HK-2 (cell line): ENCODE data around the gene NUP188.
"Not testable (repeated sequence)": the region's sequence is repeated elsewhere in the genome, so short reads cannot be mapped to it uniquely, and the experiment has no call there.

Experiments used
- DNase-seq: peaks from one replicate; pipeline ENCODE4 v3.0.0-alpha.2; 2018; ENCODE audit not compliant: unreplicated experiment

Gene NUP188

GRCh38 chr9:128916745-128917144 is 30.8 kb upstream of the NUP188 start:
- DNase-seq: no peak

DNA sequence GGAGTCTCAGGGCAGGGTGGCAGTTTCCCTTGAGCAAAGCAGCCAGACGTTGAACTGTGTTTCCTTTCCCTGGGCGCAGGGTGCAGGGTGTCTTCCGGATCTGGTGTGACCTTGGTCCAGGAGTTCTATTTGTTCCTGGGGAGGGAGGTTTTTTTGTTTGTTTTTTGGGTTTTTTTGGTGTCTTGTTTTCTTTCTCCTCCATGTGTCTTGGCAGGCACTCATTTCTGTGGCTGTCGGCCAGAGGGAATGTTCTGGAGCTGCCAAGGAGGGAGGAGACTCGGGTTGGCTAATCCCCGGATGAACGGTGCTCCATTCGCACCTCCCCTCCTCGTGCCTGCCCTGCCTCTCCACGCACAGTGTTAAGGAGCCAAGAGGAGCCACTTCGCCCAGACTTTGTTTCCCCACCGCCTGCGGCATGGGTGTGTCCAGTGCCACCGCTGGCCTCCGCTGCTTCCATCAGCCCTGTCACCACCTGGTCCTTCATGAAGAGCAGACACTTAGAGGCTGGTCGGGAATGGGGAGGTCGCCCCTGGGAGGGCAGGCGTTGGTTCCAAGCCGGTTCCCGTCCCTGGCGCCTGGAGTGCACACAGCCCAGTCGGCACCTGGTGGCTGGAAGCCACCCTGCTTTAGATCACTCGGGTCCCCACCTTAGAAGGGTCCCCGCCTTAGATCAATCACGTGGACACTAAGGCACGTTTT is 30.2 kb upstream of the NUP188 start:
- DNase-seq: no peak

DNA sequence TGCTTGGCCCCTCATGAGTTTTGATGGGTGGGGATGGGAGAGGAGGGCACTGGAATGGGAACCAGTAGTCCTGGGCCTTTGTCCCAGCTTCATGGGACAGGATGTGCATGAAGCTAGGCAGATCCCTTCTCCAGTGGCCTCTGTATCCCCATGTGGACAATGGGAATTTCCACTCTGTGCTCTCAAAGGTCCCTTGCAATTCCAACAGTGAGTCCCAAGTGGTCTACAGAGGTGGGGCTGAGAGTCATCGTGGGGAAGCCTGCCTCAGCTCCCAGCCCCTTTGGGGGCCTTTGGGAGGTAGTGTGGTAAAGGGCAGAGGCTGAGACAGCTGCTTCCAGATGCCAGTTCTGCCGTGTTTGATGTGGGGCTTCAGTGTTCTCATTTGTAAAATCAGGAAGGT is 28.6 kb upstream of the NUP188 start:
- DNase-seq: no peak

DNA sequence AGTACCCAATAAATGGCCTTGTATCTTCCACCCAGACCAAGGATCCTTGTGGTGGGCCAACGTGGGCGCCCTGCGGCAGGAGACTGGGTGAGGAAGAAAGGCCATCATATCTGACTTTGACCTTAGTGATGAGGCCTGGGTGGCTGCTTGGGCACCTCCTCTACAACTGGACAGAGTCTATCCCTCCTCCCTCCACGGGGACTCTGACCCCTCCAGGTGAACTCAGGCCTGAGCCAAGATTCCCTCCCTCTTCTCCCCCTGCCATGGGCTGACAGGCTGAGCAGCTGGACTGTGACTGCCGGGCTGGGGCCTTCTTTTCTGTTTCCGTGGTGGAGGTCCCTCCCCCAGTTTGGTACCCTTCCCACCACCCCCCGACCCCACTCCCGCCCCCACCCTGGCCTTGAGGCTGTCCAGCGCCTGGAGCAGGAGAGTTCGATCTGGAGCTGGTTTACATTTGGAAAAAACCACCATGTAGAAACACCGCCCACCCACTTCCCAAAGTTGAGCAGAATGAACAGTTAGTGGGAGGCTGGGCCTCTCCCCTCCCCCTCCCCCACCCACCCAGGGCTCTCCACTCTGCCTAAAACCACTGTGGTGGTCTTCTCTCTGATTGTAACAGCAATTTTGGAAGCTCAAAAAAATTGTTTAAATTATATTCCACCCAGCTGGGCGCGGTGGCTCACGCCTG is 28.0 kb upstream of the NUP188 start:
- no peak for DNase-seq

- no peak for DNase-seq
These were observed 27.0 kb upstream of the NUP188 start, which contains the start of gene PHYHD1 for GRCh38 chr9:128920381-128921058. PHYHD1 (plus strand) TSS chr9:128920982; CDS start chr9:128922324, 1,342 bp downstream.

- no peak for DNase-seq
These were observed 25.4 kb upstream of the NUP188 start for GRCh38 chr9:128921881-128922763.

DNA sequence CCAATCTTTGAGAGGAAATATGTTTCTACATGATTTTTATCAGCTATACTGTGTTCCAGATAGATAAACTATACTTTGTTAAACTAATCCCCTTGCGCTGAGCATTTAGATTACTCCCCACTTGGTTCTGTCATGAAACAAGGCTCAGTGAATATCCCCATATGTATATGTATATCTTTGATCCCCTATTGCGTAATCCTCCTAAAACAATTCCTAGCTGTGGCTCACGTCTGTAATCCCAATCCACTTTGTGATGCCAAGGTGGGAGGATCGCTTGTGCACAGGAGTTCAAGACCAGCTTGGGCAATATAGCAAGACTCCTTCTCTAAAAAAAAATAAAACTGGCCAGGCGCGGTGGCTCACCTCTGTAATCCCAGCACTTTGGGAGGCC is 24.0 kb upstream of the NUP188 start:
- no peak for DNase-seq

DNA sequence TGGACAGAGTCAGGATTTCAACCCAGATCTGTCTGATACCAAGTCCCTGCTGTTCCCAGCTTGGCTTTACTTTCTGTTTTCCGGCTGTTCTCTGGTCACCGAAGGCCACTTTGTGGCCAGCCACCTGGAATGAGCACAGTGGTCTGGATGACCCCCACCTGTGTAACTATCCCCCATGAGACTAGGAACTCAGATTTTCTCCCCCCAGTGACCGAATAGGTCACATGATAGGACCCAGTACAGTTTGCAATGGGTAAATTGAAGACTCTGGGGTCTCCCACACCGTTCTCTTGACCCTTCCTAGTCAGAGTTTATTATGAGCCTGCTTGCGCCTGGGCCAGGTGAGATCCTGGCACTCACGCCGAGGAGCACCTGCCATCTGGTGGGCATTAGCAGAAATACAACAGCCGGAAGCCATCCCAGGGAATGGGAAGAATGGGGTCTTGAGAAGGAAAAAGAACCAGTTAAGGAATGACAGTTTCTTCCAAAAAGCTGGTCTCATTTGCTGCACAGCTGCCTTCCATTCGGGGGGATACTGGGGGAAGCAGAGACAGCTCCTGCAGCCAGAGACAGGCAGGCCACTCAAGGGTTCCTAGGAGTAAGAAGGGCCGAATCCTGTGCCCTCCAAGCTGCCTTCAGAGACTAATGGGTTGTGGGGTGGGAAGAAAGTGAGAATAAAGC is 19.6 kb upstream of the NUP188 start:
- peak; percentile 64 for DNase-seq

DNA sequence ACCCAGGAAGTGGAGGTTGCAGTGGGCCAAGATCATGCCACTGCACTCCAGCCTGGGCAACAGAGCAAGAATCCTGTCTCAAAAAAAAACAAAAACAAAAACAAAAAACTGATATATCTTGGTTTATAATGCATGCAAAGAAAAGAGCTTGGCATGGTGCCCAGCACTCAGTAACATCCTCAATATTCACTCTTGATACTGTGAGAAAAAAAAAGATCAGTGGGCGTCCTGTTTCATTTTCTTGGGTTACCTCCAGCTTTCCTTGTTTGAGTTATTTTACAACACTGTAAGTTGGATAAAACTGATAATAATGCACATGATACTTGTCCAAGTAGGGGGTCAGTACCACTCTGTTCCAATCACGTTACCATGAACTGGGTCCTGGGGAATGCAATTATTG is 18.9 kb upstream of the NUP188 start:
- DNase-seq: no peak

- DNase-seq: no peak
These were observed 17.9 kb upstream of the NUP188 start for GRCh38 chr9:128929560-128929959.

DNA sequence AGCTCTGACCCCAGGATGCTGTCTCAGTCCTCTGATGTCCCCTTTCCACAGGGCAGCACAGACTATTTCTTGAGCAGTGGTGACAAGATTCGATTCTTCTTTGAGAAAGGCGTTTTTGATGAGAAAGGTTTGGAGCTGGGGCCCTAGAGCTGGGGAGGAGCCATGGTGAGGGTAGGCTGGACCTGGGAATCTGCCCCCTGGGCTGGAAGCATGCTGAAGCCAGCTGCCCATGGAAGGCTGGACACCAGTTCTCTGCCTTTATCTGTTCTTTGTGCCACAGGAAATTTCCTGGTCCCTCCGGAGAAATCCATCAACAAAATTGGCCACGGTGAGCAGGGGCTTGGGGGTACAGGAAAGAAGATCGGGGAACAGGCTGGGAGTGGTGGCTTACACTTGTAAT is 13.8 kb upstream of the NUP188 start:
- DNase-seq: no peak

GRCh38 chr9:128936171-128936865 is 11.2 kb upstream of the NUP188 start:
- DNase-seq: no peak

- DNase-seq: no peak
These were observed 10.0 kb upstream of the NUP188 start for GRCh38 chr9:128937310-128938165.

DNA sequence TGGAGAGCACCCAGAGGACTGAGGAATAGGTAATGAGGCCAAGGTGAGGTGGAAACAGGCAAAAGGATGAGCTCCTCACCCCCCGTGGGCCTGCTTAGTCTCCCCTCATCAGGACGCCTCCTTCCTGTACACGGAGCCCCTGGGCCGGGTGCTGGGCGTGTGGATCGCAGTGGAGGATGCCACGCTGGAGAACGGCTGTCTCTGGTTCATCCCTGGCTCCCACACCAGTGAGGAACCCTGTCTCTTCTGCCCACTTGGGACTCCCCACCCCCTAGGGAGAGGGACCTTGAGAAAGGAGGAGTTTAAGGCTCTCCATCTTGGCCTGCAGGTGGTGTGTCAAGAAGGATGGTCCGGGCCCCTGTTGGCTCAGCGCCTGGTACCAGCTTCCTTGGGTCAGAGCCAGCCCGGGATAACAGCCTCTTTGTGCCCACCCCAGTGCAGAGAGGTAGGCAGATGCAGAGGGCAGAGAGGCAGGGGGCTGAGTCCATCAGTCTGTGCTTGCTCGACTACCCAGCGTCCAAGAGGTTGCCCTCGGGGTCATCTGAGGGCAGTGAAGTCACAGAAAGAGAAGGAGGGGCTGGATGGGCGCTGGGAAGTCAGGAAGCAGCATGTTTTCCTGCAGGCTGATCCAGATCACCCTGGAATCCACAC is 7.1 kb upstream of the NUP188 start:
- DNase-seq: no peak

DNA sequence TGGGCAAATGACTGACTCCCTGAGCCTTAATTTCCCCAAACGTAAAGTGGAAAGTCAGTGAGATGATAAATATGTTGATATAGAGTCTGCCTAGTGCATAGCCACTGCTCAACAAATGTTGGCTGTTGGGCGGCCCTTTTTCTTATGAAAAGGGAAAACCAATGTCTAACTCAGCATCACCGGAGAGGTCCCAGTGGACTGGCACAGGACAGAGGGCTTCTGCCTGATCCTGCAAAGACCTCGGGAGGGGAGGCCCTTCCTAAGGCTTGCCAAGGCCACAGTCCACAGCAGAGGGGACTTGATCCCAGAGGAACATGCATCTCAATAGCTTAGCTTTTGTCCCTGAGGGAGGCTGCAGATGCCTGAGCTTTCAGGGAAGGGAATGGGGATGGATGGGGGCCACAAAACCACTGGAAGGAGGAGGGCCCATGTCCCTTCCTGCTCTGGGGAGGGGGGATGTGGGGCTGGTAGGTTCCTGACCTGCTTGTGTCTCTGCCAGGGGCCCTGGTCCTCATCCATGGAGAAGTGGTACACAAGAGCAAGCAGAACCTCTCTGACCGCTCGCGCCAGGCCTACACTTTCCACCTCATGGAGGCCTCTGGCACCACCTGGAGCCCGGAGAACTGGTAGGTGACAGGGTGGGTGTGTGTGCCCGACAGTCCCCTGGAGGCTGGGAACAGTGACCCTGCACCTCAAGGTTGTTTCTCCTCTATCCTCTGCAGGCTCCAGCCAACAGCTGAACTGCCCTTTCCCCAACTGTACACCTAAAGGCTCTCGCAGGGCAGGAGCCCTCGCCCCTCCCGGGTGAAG is 6.3 kb upstream of the NUP188 start:
- no peak for DNase-seq

DNA sequence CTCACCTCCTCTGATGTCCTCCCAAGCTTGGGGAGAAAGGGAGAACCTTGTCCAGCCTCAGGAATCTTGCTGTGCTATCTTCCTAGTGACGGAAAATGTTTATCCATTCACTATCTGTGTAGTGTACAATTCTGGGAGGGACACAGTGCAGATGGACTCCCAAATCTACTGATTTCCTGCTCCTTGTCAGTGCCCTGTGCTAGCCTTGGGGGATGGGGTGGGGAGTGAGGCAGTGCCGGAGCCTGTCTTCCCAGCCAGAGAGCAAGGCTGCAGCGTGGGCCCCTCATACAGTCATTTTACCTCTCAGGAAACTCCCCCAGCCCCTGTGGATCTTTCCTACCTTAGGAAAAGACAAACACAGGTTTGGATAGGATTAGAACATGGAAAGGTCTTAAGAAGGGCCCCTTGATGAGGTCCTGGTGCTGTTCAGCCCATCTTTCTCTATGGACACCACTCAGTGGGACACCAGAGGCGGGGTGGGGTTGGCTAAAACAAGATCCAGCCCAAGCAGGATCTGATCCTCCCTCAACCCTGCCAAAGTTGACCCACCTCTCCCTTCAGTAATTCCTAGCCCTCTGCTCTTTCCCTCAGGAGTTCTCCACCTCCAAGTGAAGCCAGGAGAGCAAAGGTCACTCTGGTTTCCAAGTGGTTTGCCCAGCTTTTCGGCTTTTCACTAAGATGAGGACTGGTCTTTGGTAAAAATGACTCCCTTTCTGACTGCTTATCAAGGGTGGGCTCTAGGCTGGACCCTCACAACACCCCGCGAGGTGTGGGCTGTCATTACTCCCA is 3.5 kb upstream of the NUP188 start:
- DNase-seq: no peak

DNA sequence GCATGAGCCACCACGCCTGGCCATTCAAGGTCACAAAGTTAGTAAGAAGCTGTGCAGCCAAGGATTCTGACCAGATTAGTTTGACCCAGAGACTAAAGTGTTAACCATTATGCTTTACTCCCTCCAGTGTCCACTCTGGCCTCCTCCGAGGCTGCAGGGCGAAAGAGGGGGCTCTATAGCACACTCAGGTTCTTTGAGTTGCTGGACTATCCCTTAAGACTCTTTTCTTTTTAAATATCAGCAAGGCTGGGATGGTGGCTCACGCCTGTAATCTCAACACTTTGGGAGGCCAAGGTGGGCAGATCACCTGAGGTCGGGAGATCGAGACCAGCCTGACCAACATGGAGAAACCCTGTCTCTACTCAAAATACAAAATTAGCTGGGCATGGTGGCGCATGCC is 2.5 kb upstream of the NUP188 start:
- not testable (repeated sequence) for DNase-seq
